Ascending aorta (tissue), 2 donors: Measurements from ENCODE around the gene WRNIP1. TPM values are rescaled to one million over a fixed set of nuclear protein-coding genes. Genes with fewer than 3 reads are reported as not detected.

ENCODE experiments used
- DNase-seq, 2 donors: peaks; one replicate each; pipeline ENCODE4 v3.0.0-alpha.2; 2019; ENCODE audit warnings: low spot score in 2 of 2
- H3K27ac ChIP-seq, 2 donors: fragments of 200-600 bp; sonication (generic); one replicate each; pipeline ENCODE4 v1.5.1; 2016 to 2017; ENCODE audit warnings: mild to moderate bottlenecking in 1 of 2
- H3K27me3 ChIP-seq: fragments of 200-600 bp; sonication (generic); one replicate; pipeline ENCODE4 v1.5.1; 2017
- H3K36me3 ChIP-seq, 2 donors: fragments of 200-600 bp; sonication (generic); one replicate each; pipeline ENCODE4 v1.5.1; 2016
- H3K4me1 ChIP-seq, 2 donors: fragments of 200-600 bp; sonication (generic); one replicate each; pipeline ENCODE4 v1.5.1; 2016 to 2017; ENCODE audit warnings: mild to moderate bottlenecking in 1 of 2
- H3K4me3 ChIP-seq, 2 donors: fragments of 200-600 bp; sonication (generic); one replicate each; pipeline ENCODE4 v1.5.1; 2016 to 2017; ENCODE audit warnings: mild to moderate bottlenecking in 1 of 2
- H3K9me3 ChIP-seq, 2 donors: fragments of 200-600 bp; sonication (generic); one replicate each; pipeline ENCODE4 v1.5.1; 2016
- CTCF ChIP-seq, 3 experiments: fragments of 200-600 bp in 2 of 3; fragments of 450-650 bp in 1 of 3; sonication (generic) in 2 of 3; IDR thresholded peaks; one replicate each; pipeline ENCODE4 v1.5.1; 2016 to 2019; ENCODE audit warnings: antibody characterized with exemption in 3 of 3, mild to moderate bottlenecking in 1 of 3, moderate library complexity in 1 of 3
- intact Hi-C: fragments of 100-400 bp; cut with DNase I; formaldehyde crosslinking; loops from one replicate; pipeline ENCODE4 v1.15.1; 2023
- total RNA-seq: library from RNA; depleted of rRNA; stranded (reverse); fragments of >200 nt; gene quantifications from one replicate; pipeline ENCODE4 v1.1.0, GENCODE V29; 2016

The WRNIP1 gene
- total RNA-seq, 1 donor from 2014 or later = 100 TPM

- intact Hi-C loops = no loop called here
- DNase-seq = no peak
- H3K4me3 ChIP-seq = no peak overlapping the region
Observed at GRCh38 chr6:2721219-2721618, 44.0 kb upstream of the WRNIP1 start.

GRCh38 chr6:2725364-2725988 is 39.7 kb upstream of the WRNIP1 start:
- no peak for DNase-seq
- intact Hi-C loops = no loop called here
- H3K4me3 ChIP-seq = no peak overlapping the region
- H3K36me3 ChIP-seq = no peaks in the 10 kb centered on the region
- H3K27me3 ChIP-seq = no peaks in the 10 kb centered on the region
- H3K27ac ChIP-seq = no peak overlapping the region
- no peaks in the 10 kb centered on the region for H3K4me1 ChIP-seq
- no peak for TF ChIP-seq CTCF (IDR thresholded peaks at IDR 0.05)
- no peaks in the 10 kb centered on the region for H3K9me3 ChIP-seq

More at GRCh38 chr6:2721219-2721618, 44.0 kb upstream of the WRNIP1 start:
- Histone ChIP-seq H3K4me1 (no peaks in the 10 kb centered on the region), H3K36me3 (no peaks in the 10 kb centered on the region), H3K27me3 (no peaks in the 10 kb centered on the region), H3K27ac (no peak overlapping the region), H3K9me3 (no peaks in the 10 kb centered on the region)
- no peak for TF ChIP-seq CTCF (IDR thresholded peaks at IDR 0.05)

GRCh38 chr6:2725999-2726567 is 39.1 kb upstream of the WRNIP1 start:
- Histone ChIP-seq H3K27me3 (no peaks in the 10 kb centered on the region), H3K9me3 (no peaks in the 10 kb centered on the region), H3K4me3 (no peak overlapping the region), H3K4me1 (no peaks in the 10 kb centered on the region), H3K36me3 (no peaks in the 10 kb centered on the region), H3K27ac (no peak overlapping the region)
- intact Hi-C loops = no loop called here
- TF ChIP-seq CTCF (IDR thresholded peaks at IDR 0.05) = no peak
- no peak for DNase-seq

GRCh38 chr6:2729921-2730320 is 35.3 kb upstream of the WRNIP1 start:
- peaks cover 0 to 14% of the 10 kb centered on the region in 2 donors for H3K4me1 ChIP-seq
- DNase-seq = no peak
- H3K27ac ChIP-seq = no peak overlapping the region
- H3K9me3 ChIP-seq = no peaks in the 10 kb centered on the region
- no peaks in the 10 kb centered on the region for H3K36me3 ChIP-seq
- TF ChIP-seq CTCF (IDR thresholded peaks at IDR 0.05) = no peak
- intact Hi-C loops = no loop called here
- H3K4me3 ChIP-seq = no peak overlapping the region
- no peaks in the 10 kb centered on the region for H3K27me3 ChIP-seq

- H3K4me1 ChIP-seq = peaks cover 0 to 14% of the 10 kb centered on the region in 2 donors
- intact Hi-C loops = no loop called here
Observed at GRCh38 chr6:2730353-2731107, 34.7 kb upstream of the WRNIP1 start.

More at GRCh38 chr6:2730353-2731107, 34.7 kb upstream of the WRNIP1 start:
- Histone ChIP-seq H3K36me3 (no peaks in the 10 kb centered on the region), H3K27me3 (no peaks in the 10 kb centered on the region), H3K9me3 (no peaks in the 10 kb centered on the region), H3K4me3 (no peak overlapping the region), H3K27ac (no peak overlapping the region)
- no peak for TF ChIP-seq CTCF (IDR thresholded peaks at IDR 0.05)
- no peak for DNase-seq
